Esophagus (tissue), 2 donors: ENCODE results near the gene CORO7. TPM values are rescaled to one million over a fixed set of nuclear protein-coding genes. Genes with fewer than 3 reads are reported as not detected.

Source experiments
- H3K27ac ChIP-seq, 2 donors: one replicate each; pipeline ENCODE4 v1.5.1; 2013; ENCODE audit warnings: low read depth in 2 of 2, mild to moderate bottlenecking in 2 of 2, inconsistent platforms in 1 of 2, low read length in 1 of 2, moderate library complexity in 1 of 2
- H3K27me3 ChIP-seq, 2 donors: one replicate each; pipeline ENCODE4 v1.6.1; 2013; ENCODE audit warnings: low read length in 2 of 2, control low read depth in 1 of 2, mild to moderate bottlenecking in 1 of 2; ENCODE audit not compliant: insufficient read depth in 2 of 2, control insufficient read depth in 1 of 2
- H3K36me3 ChIP-seq, 2 donors: one replicate each; pipeline ENCODE4 v1.6.1; 2013; ENCODE audit warnings: low read length in 1 of 2; ENCODE audit not compliant: control insufficient read depth in 2 of 2, insufficient read depth in 2 of 2
- H3K4me1 ChIP-seq, 2 donors: one replicate each; pipeline ENCODE4 v1.6.1; 2013; ENCODE audit warnings: low read length in 1 of 2; ENCODE audit not compliant: control insufficient read depth in 2 of 2, insufficient read depth in 2 of 2
- H3K4me3 ChIP-seq, 2 donors: one replicate each; pipeline ENCODE4 v1.5.1; 2013; ENCODE audit warnings: low read length in 2 of 2, mild to moderate bottlenecking in 2 of 2, low read depth in 1 of 2, moderate library complexity in 1 of 2
- H3K9me3 ChIP-seq, 2 donors: one replicate each; pipeline ENCODE4 v1.6.1; 2013; ENCODE audit warnings: mild to moderate bottlenecking in 2 of 2, low read depth in 1 of 2, low read length in 1 of 2, moderate library complexity in 1 of 2; ENCODE audit not compliant: control insufficient read depth in 2 of 2, insufficient read depth in 1 of 2
- WGBS, 2 donors: extraction: QIAGEN DNeasy Blood & Tissue Kit; methylation state at CpG; one replicate each; pipeline ENCODE4 v1.1.7; 2013; 5-methylcytosine and 5-hydroxymethylcytosine counted together
- polyA plus RNA-seq, 2 donors: library from polyadenylated mRNA; stranded (reverse); fragments of 200-250 nt; gene quantifications; one replicate each; pipeline ENCODE4 v1.2.3, GENCODE V29; 2013
- donor health status: healthy with polysubstance abuse.
- donor health status: Bipolar disorder and iron deficiency.

The CORO7 gene
- polyA plus RNA-seq, 2 donors = 11.6 to 12.8 TPM

- H3K36me3 ChIP-seq = peaks cover 35 to 53% of the 10 kb centered on the region in 2 donors
- no peaks in the 10 kb centered on the region for H3K27me3 ChIP-seq
- no peak overlapping the region for H3K27ac ChIP-seq
- H3K4me1 ChIP-seq = no peaks in the 10 kb centered on the region
- no peak overlapping the region for H3K4me3 ChIP-seq
- WGBS, 2 donors = 92 to 96% methylated on average over 14 of the region's 14 CpGs
- H3K9me3 ChIP-seq = no peaks in the 10 kb centered on the region
These were observed 34.0 kb upstream of the CORO7 start for GRCh38 chr16:4450430-4450829.

GRCh38 chr16:4443986-4444385, 27.6 kb upstream of the CORO7 start:
- no peak overlapping the region for H3K27ac ChIP-seq
- peaks cover 42 to 56% of the 10 kb centered on the region in 2 donors for H3K36me3 ChIP-seq
- no peak overlapping the region for H3K4me3 ChIP-seq
- no peaks in the 10 kb centered on the region for H3K4me1 ChIP-seq
- 85 to 90% methylated on average over 4 of the region's 4 CpGs for WGBS, 2 donors
- H3K9me3 ChIP-seq = no peaks in the 10 kb centered on the region
- no peaks in the 10 kb centered on the region for H3K27me3 ChIP-seq

DNA sequence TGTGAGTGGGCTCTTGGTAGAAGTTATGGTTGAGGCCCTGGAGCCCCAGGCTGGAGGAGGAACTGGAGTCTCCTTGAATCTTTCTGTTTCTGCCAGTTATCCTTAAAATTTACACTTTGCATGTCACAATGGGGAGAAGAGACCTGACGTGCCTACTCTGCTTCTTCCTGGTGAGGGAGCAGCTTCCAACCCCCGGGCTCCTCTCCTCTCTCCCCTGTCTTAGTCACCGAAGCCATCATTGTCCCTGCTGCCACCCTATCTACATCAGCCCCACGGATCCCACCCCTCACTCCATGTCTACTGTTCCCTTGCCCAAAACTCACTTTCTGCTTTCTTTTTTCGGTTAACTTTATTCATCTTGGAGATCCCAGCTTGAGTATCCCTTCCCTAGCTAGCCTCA, 26.9 kb upstream of the CORO7 start:
- Histone ChIP-seq H3K27me3 (no peaks in the 10 kb centered on the region), H3K4me1 (no peaks in the 10 kb centered on the region), H3K9me3 (no peaks in the 10 kb centered on the region), H3K27ac (no peak overlapping the region), H3K4me3 (no peak overlapping the region), H3K36me3 (peaks cover 39 to 52% of the 10 kb centered on the region in 2 donors)
- 76 to 82% methylated on average over 5 of the region's 5 CpGs for WGBS, 2 donors

DNA sequence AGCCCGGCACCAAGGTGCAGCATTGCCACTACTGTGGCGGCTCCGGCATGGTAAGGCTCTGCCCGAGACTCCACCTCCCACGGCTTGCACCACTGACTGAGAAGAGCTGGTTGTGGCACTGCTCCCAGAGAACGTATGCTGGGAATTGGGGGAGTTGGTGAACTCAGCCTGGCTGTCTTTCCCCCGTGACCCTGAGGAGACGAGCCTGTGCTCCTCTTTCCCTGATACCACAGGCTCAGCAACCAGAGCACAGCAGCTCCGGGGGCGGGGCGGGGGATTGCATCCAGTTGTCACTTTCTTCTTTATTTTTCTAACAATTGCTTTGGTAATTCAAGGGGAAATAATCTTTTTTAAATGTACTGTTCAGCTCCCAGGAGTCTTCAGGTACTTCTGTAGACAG, 26.0 kb upstream of the CORO7 start:
- Histone ChIP-seq H3K27me3 (no peaks in the 10 kb centered on the region), H3K27ac (no peak overlapping the region), H3K9me3 (no peaks in the 10 kb centered on the region), H3K4me1 (no peaks in the 10 kb centered on the region), H3K4me3 (no peak overlapping the region), H3K36me3 (peaks cover 37 to 47% of the 10 kb centered on the region in 2 donors)
- 91% methylated on average over 11 of the region's 11 CpGs for WGBS, 2 donors

GRCh38 chr16:4437366-4437765, 21.0 kb upstream of the CORO7 start:
- Histone ChIP-seq H3K27me3 (no peaks in the 10 kb centered on the region), H3K27ac (no peak overlapping the region), H3K36me3 (peaks cover 13 to 22% of the 10 kb centered on the region in 2 donors), H3K4me3 (no peak overlapping the region), H3K4me1 (no peaks in the 10 kb centered on the region), H3K9me3 (no peaks in the 10 kb centered on the region)
- 97 to 98% methylated on average over 3 of the region's 3 CpGs for WGBS, 2 donors

DNA sequence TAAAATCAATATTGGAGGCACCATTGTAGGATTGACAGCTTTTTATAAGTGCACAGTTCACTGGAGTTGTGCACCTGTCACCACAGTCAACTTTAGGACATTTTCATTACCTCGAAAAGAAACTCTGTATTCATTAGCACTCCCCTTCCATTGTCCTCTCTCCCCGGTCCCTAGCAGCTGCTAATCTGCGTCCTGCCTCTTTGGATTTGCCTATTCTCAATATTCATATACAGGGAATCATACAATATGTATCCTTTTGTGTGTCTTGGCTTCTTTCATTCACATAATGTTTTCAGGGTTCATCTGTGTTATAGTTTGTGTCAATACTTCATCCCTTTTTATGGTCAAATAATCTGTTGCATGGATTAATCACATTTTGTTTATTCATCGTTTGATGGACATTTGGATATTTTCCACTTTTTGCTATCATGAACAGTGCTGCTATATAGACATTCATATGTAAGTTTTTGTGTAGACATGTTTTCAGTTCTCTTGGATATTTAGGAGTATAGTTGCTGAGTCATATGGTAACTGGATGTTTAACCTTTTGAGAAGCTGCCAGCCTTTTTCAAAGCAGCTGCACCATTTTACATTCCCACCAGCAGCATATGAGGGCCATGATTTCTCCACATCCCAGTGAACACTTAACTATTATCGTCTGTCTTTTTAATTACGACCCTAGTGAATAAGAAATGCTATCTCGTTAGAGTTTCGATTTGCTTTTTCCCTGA, 19.1 kb upstream of the CORO7 start:
- Histone ChIP-seq H3K36me3 (peaks cover under 1 to 9% of the 10 kb centered on the region in 2 donors), H3K27ac (no peak overlapping the region), H3K4me3 (no peak overlapping the region), H3K9me3 (no peaks in the 10 kb centered on the region), H3K4me1 (no peaks in the 10 kb centered on the region), H3K27me3 (no peaks in the 10 kb centered on the region)
- WGBS, 2 donors = 70 to 71% methylated on average over 8 of the region's 8 CpGs

DNA sequence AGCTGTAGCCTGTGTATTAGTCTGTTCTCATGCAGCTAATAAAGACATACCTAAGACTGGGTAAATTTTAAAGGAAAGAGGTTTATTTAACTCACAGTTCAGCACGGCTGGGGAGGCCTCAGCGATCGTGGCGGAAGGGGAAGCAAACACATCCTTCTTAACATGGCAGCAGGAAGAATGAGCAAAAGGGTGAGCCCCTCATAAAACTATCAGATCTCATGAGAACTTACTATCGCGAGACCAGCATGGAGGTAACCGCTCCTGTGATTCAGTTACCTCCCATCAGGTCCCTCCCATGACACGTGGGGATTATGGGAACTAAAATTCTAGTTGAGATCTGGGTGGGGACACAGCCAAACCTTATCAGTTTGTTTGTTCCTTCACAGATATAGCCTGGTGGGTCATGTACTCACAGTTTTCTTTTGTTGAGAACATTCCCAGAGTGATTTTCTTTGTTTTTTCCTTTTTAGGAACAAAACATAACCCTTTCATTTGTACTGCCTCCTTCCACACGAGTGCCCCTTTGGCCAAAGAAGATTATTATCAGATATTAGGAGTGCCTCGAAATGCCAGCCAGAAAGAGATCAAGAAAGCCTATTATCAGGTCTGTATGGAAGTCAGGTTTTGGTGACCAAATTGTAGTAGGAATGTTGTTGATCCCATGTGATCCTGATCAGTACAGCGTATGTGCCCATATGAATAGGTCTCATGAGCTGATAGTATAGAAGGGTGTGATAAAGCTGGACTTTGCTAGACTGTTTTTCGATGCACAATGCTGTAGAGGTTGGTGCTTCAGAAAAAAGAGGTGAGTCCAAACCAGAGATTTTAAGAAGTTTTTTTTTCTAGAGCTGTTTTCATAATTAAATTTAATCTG, 17.8 kb upstream of the CORO7 start:
- Histone ChIP-seq H3K27me3 (no peaks in the 10 kb centered on the region), H3K36me3 (peaks cover 0 to 8% of the 10 kb centered on the region in 2 donors), H3K27ac (no peak overlapping the region), H3K9me3 (no peaks in the 10 kb centered on the region), H3K4me3 (no peak overlapping the region), H3K4me1 (no peaks in the 10 kb centered on the region)
- WGBS, 2 donors = 81 to 86% methylated on average over 12 of the region's 12 CpGs

- H3K9me3 ChIP-seq = no peaks in the 10 kb centered on the region
- 88 to 90% methylated on average over 4 of the region's 4 CpGs for WGBS, 2 donors
- H3K4me3 ChIP-seq = no peak overlapping the region
- no peaks in the 10 kb centered on the region for H3K4me1 ChIP-seq
- peaks cover 0 to 8% of the 10 kb centered on the region in 2 donors for H3K36me3 ChIP-seq
- no peaks in the 10 kb centered on the region for H3K27me3 ChIP-seq
- no peak overlapping the region for H3K27ac ChIP-seq
These were observed 16.8 kb upstream of the CORO7 start for GRCh38 chr16:4433228-4433627.

DNA sequence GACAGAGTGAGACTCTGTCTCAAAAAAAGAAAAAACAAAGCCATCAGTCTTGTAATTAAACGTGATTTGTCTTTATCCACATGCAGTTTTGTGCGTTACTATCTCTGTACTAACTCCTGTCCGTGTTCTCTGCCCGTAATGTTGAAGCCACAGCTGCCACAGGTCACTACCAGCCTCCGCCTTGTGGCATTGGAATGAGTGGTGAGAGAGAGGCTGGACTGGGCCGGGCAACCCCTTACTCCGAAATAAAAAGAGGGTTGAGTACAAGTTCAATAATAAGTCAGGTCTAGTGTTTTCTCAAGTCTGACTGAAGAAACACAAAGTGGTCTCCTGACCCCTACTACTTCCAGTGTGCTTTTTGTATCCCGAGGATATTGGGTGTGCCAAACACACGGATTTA, 14.6 kb upstream of the CORO7 start:
- Histone ChIP-seq H3K27ac (no peak overlapping the region), H3K4me1 (no peaks in the 10 kb centered on the region), H3K4me3 (no peak overlapping the region), H3K36me3 (peaks cover 0 to 5% of the 10 kb centered on the region in 2 donors), H3K27me3 (no peaks in the 10 kb centered on the region), H3K9me3 (no peaks in the 10 kb centered on the region)
- 89 to 90% methylated on average over 9 of the region's 9 CpGs for WGBS, 2 donors
